HL-60 (cell line): ENCODE measurements around the gene CCDC51.

Experiments
- DNase-seq, 2 experiments: peaks; one replicate each; pipeline ENCODE4 v3.0.0-alpha.2; 2010 to 2020; ENCODE audit warnings: low read depth in 1 of 2, low spot score in 1 of 2
- H3K27ac ChIP-seq: fragments of 250-450 bp; sonication (Bioruptor Pico); replicated peaks from 2 replicates; pipeline ENCODE4 v1.5.1; 2020; ENCODE audit warnings: mild to moderate bottlenecking, moderate library complexity
- H3K27me3 ChIP-seq: fragments of 250-450 bp; sonication (Bioruptor Pico); 2 replicates; pipeline ENCODE4 v1.5.1; 2021; ENCODE audit warnings: mild to moderate bottlenecking, moderate library complexity; ENCODE audit not compliant: insufficient read depth, poor library complexity, severe bottlenecking
- H3K4me3 ChIP-seq: replicated peaks from 2 replicates; pipeline ENCODE4 v1.5.1; 2011; ENCODE audit warnings: mild to moderate bottlenecking, control low read depth, low read length; ENCODE audit not compliant: insufficient read depth
- CTCF ChIP-seq: IDR thresholded peaks from one replicate; pipeline ENCODE4 v1.5.1; 2011; ENCODE audit warnings: low read length, control low read depth, inconsistent platforms; ENCODE audit not compliant: insufficient read depth
- GABPA ChIP-seq: IDR thresholded peaks from 2 replicates; pipeline ENCODE4 v1.6.1; 2012; ENCODE audit warnings: low read depth
- POLR2AphosphoS5 ChIP-seq: IDR thresholded peaks from 2 replicates; pipeline ENCODE4 v1.6.1; 2012; ENCODE audit warnings: low read depth
- REST ChIP-seq: IDR thresholded peaks from 2 replicates; pipeline ENCODE4 v1.6.1; 2012; ENCODE audit warnings: low read depth; ENCODE audit not compliant: insufficient replicate concordance
- SPI1 ChIP-seq: IDR thresholded peaks from 2 replicates; pipeline ENCODE4 v1.6.1; 2012; ENCODE audit warnings: low read depth, mild to moderate bottlenecking, borderline replicate concordance

CCDC51 gene

GRCh38 chr3:48394391-48394790 lies 45.5 kb downstream of the CCDC51 start:
- Histone ChIP-seq H3K27me3 (no peaks in the 10 kb centered on the region), H3K27ac (no peak overlapping the region), H3K4me3 (no peak overlapping the region)
- DNase-seq = no peak
- no peak for TF ChIP-seq REST
- no peak for TF ChIP-seq GABPA
- no peak for TF ChIP-seq SPI1
- TF ChIP-seq CTCF = no peak
- TF ChIP-seq POLR2AphosphoS5 = no peak

GRCh38 chr3:48388966-48389365 lies 51.0 kb downstream of the CCDC51 start:
- Histone ChIP-seq H3K27ac (no peak overlapping the region), H3K27me3 (no peaks in the 10 kb centered on the region), H3K4me3 (no peak overlapping the region)
- TF ChIP-seq CTCF (no peak), POLR2AphosphoS5 (no peak), GABPA (no peak), SPI1 (no peak), REST (no peak)
- no peak for DNase-seq

GRCh38 chr3:48387634-48388033 lies 52.3 kb downstream of the CCDC51 start:
- TF ChIP-seq SPI1 (no peak), CTCF (no peak), REST (no peak), POLR2AphosphoS5 (no peak), GABPA (no peak)
- Histone ChIP-seq H3K4me3 (no peak overlapping the region), H3K27me3 (no peaks in the 10 kb centered on the region), H3K27ac (no peak overlapping the region)
- no peak for DNase-seq
